K562 (cell line): ENCODE data around the gene FOS. TPM values are rescaled to one million over a fixed set of nuclear protein-coding genes. Genes with fewer than 3 reads are reported as not detected.

ENCODE experiments used
- ATAC-seq: fragments of 200-7000 bp; cut with Tn5 transposase; 3 replicates; pipeline ENCODE4 v1.9.1; 2020; ENCODE audit warnings: moderate library complexity
- BruUV-seq: library from RNA; stranded (reverse); fragments of 400-500 nt; replicated peaks from 2 replicates; lab custom pipeline; 2021; lab: Mats Ljungman, UMichigan
- CTCF ChIA-PET: fragments of 300-600 bp; formaldehyde crosslinking; extraction: SDS; loops from one replicate; lab custom pipeline; 2021; ENCODE audit warnings: low intra/inter-chr PET ratio; lab: Yijun Ruan, JAX
- POLR2A ChIA-PET: fragments of 300-600, 350-650 bp; sonication (Branson Sonifier 250); formaldehyde crosslinking; extraction: SDS; loops from one replicate; lab custom pipeline; 2021; ENCODE audit warnings: antibody characterized with exemption, inconsistent platforms; lab: Yijun Ruan, JAX
- DNase-seq, 4 experiments: peaks; one replicate each; pipeline versions ENCODE4 v3.0.0 to v3.0.0-alpha.2; 2011 to 2018; ENCODE audit warnings: low spot score in 3 of 4, mixed read lengths in 3 of 4; ENCODE audit errors: extremely low read depth in 1 of 4
- FAIRE-seq: peaks from 2 replicates; lab custom pipeline; 2011; peaks lifted over from hg19 to GRCh38; lab: Jason Lieb, UNC
- H2AFZ ChIP-seq: 2 replicates; pipeline ENCODE4 v1.6.0; 2011; ENCODE audit warnings: low read depth, low read length, control low read depth, inconsistent platforms
- H3K27ac ChIP-seq: fragments of 200-600 bp; 3 replicates; pipeline ENCODE4 v1.8.0; 2011; ENCODE audit warnings: low read depth, mild to moderate bottlenecking, control low read depth, inconsistent platforms, low read length, moderate library complexity, mixed read lengths; ENCODE audit errors: extremely low read depth
- H3K27me3 ChIP-seq, 2 experiments: fragments of 300-600 bp in 1 of 2; 2 replicates in 1 of 2; 3 replicates in 1 of 2; pipeline versions ENCODE4 v1.6.0 to v1.8.0; 2011; ENCODE audit warnings: inconsistent platforms in 2 of 2, low read length in 2 of 2, mild to moderate bottlenecking in 1 of 2, mixed read lengths in 1 of 2, moderate library complexity in 1 of 2; ENCODE audit not compliant: control insufficient read depth in 2 of 2, insufficient read depth in 2 of 2
- H3K36me3 ChIP-seq: fragments of 300-600 bp; 3 replicates; pipeline ENCODE4 v1.8.0; 2011; ENCODE audit warnings: mild to moderate bottlenecking, low read length, inconsistent platforms; ENCODE audit not compliant: control insufficient read depth, insufficient read depth
- H3K4me1 ChIP-seq, 2 experiments: fragments of 200-600 bp in 1 of 2; replicated peaks in 1 of 2; 2 replicates in 1 of 2; 3 replicates in 1 of 2; pipeline versions ENCODE4 v1.5.1 to v1.8.0; 2011; ENCODE audit warnings: inconsistent platforms in 2 of 2, low read length in 2 of 2, mild to moderate bottlenecking in 1 of 2, mixed read lengths in 1 of 2, moderate library complexity in 1 of 2; ENCODE audit not compliant: control insufficient read depth in 2 of 2, insufficient read depth in 2 of 2
- H3K4me2 ChIP-seq: 2 replicates; pipeline ENCODE4 v1.6.1; 2011; ENCODE audit warnings: low read length, control low read depth, inconsistent platforms, mixed read lengths; ENCODE audit not compliant: insufficient read depth
- H3K4me3 ChIP-seq: fragments of 200-600 bp; sonication (generic), shearing (Covaris generic); 2 replicates; pipeline ENCODE4 v1.5.1; 2016; ENCODE audit warnings: control low read depth, inconsistent platforms
- H3K79me2 ChIP-seq: fragments of 200-600 bp; 3 replicates; pipeline ENCODE4 v1.8.0; 2011; ENCODE audit warnings: low read length, inconsistent platforms; ENCODE audit not compliant: control insufficient read depth, insufficient read depth
- H3K9ac ChIP-seq, 2 experiments: 2 replicates each; pipeline versions ENCODE4 v1.6.0 to v1.6.1; 2011; ENCODE audit warnings: low read depth in 2 of 2, low read length in 2 of 2, control low read depth in 1 of 2, inconsistent platforms in 1 of 2, mild to moderate bottlenecking in 1 of 2, mixed read lengths in 1 of 2; ENCODE audit not compliant: insufficient read depth in 1 of 2
- H3K9me1 ChIP-seq: one replicate; pipeline ENCODE4 v1.6.0; 2011; ENCODE audit warnings: inconsistent platforms, mild to moderate bottlenecking, low read length, moderate library complexity; ENCODE audit not compliant: control insufficient read depth, insufficient read depth
- H3K9me3 ChIP-seq: replicated peaks from 2 replicates; pipeline ENCODE4 v1.5.1; 2011; ENCODE audit warnings: low read depth, low read length, inconsistent platforms; ENCODE audit not compliant: control insufficient read depth, insufficient read depth
- H4K20me1 ChIP-seq: replicated peaks from 2 replicates; pipeline ENCODE4 v1.6.1; 2011; ENCODE audit warnings: low read length, inconsistent platforms, mixed read lengths; ENCODE audit not compliant: control insufficient read depth, insufficient read depth
- CC2D1A ChIP-seq: fragments of 450-650 bp; IDR thresholded peaks from 2 replicates; pipeline ENCODE4 v1.6.1; 2017; ENCODE audit warnings: mild to moderate bottlenecking
- ESRRB ChIP-seq: fragments of 250-450 bp; sonication (Bioruptor Pico); IDR thresholded peaks from 2 replicates; pipeline ENCODE4 v1.5.0; 2020; ENCODE audit warnings: mild to moderate bottlenecking, moderate library complexity, borderline replicate concordance
- FIP1L1 ChIP-seq: fragments of 200-400 bp; formaldehyde crosslinking; IDR thresholded peaks from 2 replicates; pipeline ENCODE4 v1.6.1; 2018; ENCODE audit warnings: mild to moderate bottlenecking, low read depth, low read length; ENCODE audit not compliant: poor library complexity, severe bottlenecking
- NFIC ChIP-seq: fragments of 450-650 bp; IDR thresholded peaks from 2 replicates; pipeline ENCODE4 v1.6.1; 2017; ENCODE audit warnings: mild to moderate bottlenecking, inconsistent platforms
- PTBP1 ChIP-seq: fragments of 200-400 bp; formaldehyde crosslinking; IDR thresholded peaks from 2 replicates; pipeline ENCODE4 v1.6.1; 2017; ENCODE audit warnings: low read depth, low read length
- PTRF ChIP-seq: fragments of 450-650 bp; IDR thresholded peaks from 2 replicates; pipeline ENCODE4 v1.6.1; 2016; ENCODE audit warnings: mild to moderate bottlenecking, missing genetic modification characterization, missing compliant biosample characterization
- REST ChIP-seq, 2 experiments: fragments of 450-650 bp; formaldehyde crosslinking in 1 of 2; IDR thresholded peaks; 2 replicates each; pipeline versions ENCODE4 v1.4.0 to v1.6.1; 2014 to 2020; ENCODE audit warnings: mild to moderate bottlenecking in 2 of 2, borderline replicate concordance in 1 of 2, low read depth in 1 of 2
- ZBTB49 ChIP-seq: sonication (generic); formaldehyde crosslinking; IDR thresholded peaks from 2 replicates; pipeline ENCODE4 v1.8.0; 2022; ENCODE audit warnings: missing genetic modification reagents, mild to moderate bottlenecking, borderline replicate concordance
- ZKSCAN3 ChIP-seq: fragments of 250-450 bp; sonication (Bioruptor Pico); IDR thresholded peaks from 2 replicates; pipeline ENCODE4 v1.4.0; 2020
- ZNF311 ChIP-seq: fragments of 250-450 bp; sonication (Bioruptor Pico); IDR thresholded peaks from 2 replicates; pipeline ENCODE4 v1.4.0; 2020; ENCODE audit warnings: mild to moderate bottlenecking, moderate library complexity
- ZNF79 ChIP-seq: fragments of 250-450 bp; sonication (Bioruptor Pico); IDR thresholded peaks from 2 replicates; pipeline ENCODE4 v1.4.0; 2020; ENCODE audit warnings: low read depth, mild to moderate bottlenecking, moderate library complexity
- WGBS: fragments of 100-300 bp; shearing (Covaris generic); methylation state at CpG from one replicate; pipeline ENCODE4 v1.1.6; 2016; ENCODE audit warnings: low coverage, mixed read lengths; ENCODE audit not compliant: insufficient coverage; ENCODE audit errors: missing lambda C conversion rate; 5-methylcytosine and 5-hydroxymethylcytosine counted together
- in situ Hi-C: fragments of 300-500 bp; cut with MboI; formaldehyde crosslinking; loops from 4 replicates; pipeline ENCODE4 v1.15.0; 2018; ENCODE audit warnings: inconsistent platforms, mixed read lengths
- intact Hi-C: fragments of 100-400 bp; cut with micrococcal nuclease; formaldehyde crosslinking; loops from 2 replicates; pipeline ENCODE4 v1.14.2; 2022
- polyA plus RNA-seq, 8 experiments: library from polyadenylated mRNA; depleted of rRNA in 4 of 8; stranded (reverse) in 5 of 8; unstranded in 3 of 8; fragments of >200 nt; fragmentation: Nextera tagmentation in 2 of 8; fragmentation: Illumina TruSeq in 1 of 8; extraction: Ambion mirVana in 2 of 8; extraction: Trizol in 1 of 8; gene quantifications; 2 replicates each; pipeline versions ENCODE4 v1.2.1 to v1.2.3, GENCODE V29; 2011 to 2014; ENCODE audit warnings: inconsistent platforms in 1 of 8, missing spikeins in 1 of 8
- total RNA-seq, 7 experiments: library from RNA; depleted of rRNA in 6 of 7; stranded (reverse); fragments of >200 nt in 6 of 7; fragmentation: Illumina TruSeq in 2 of 7; extraction: Trizol in 2 of 7; gene quantifications; 2 replicates each; pipeline versions ENCODE4 v1.2.1 to v1.2.3, GENCODE V29; 2011 to 2021; ENCODE audit warnings: low replicate concordance in 1 of 7

Gene FOS
- total and polyA plus RNA-seq, 9 of the 15 experiments (the other 6 are each of a cell fraction or from before 2014, with no cell fraction given): 0.54 to 13.8 (median 8.9) TPM

GRCh38 chr14:75258803-75259509 is 19.7 kb upstream of the FOS start:
- ATAC-seq (peak; percentile 97), DNase-seq (peak; percentile 93 to 98 (median 94)), FAIRE-seq (peak; percentile 99)
- peak overlapping the region; percentile 37 for H3K4me3 ChIP-seq
- H3K4me1 ChIP-seq: peaks cover 6 to 22% of the 10 kb centered on the region in 2 experiments
- in situ Hi-C loops (no loop called here), intact Hi-C loops (loop anchor here (2.0 kb wide), 1 partner anchor 36 kb away; no protein-coding TSS in a partner anchor)
- ChIA-PET POLR2A (interaction anchor here (0.6 to 2.2 kb wide), 19 partner anchors 8 to 1783 kb away, joined by 3 to 12 read pairs (median 4); partner anchors contain the start of gene FOS), CTCF (no interaction called here)
- H3K9ac ChIP-seq: peak overlapping the region; percentile 83 to 94
- no peaks in the 10 kb centered on the region for H3K9me3 ChIP-seq
- H4K20me1 ChIP-seq: no peaks in the 10 kb centered on the region
- no peaks in the 10 kb centered on the region for H3K79me2 ChIP-seq
- no peaks in the 10 kb centered on the region for H3K36me3 ChIP-seq
- peak overlapping the region; percentile 94 for H3K27ac ChIP-seq
- no peaks in the 10 kb centered on the region for H3K27me3 ChIP-seq
- BruUV-seq: no TSS peak
- no peaks in the 10 kb centered on the region for H3K9me1 ChIP-seq
- peak overlapping the region; percentile 96 for H3K4me2 ChIP-seq
- H2AFZ ChIP-seq: peak overlapping the region; percentile 99
- WGBS: under 1% methylated on average over 31 of the region's 40 CpGs
- TF ChIP-seq ZKSCAN3 (CRISPR knock-in tag) (no peak), REST (IDR thresholded peaks at IDR 0.05; ENCODE audit: borderline replicate concordance) (peak; percentile 79), REST (CRISPR knock-in tag; IDR thresholded peaks at IDR 0.05; ENCODE audit: low read depth) (no peak), CC2D1A (no peak), ZBTB49 (CRISPR knock-in tag) (no peak), ZNF311 (no peak), PTBP1 (no peak), FIP1L1 (no peak), PTRF (tag) (no peak), NFIC (no peak), ZNF79 (CRISPR knock-in tag) (no peak), ESRRB (no peak)
